ENCODE measurements around the gene TBX15. TPM values are rescaled to one million over a fixed set of nuclear protein-coding genes. Genes with fewer than 3 reads are reported as not detected.

Gene TBX15
- total RNA-seq, 1 donor from 2014 or later: not detected

DNA sequence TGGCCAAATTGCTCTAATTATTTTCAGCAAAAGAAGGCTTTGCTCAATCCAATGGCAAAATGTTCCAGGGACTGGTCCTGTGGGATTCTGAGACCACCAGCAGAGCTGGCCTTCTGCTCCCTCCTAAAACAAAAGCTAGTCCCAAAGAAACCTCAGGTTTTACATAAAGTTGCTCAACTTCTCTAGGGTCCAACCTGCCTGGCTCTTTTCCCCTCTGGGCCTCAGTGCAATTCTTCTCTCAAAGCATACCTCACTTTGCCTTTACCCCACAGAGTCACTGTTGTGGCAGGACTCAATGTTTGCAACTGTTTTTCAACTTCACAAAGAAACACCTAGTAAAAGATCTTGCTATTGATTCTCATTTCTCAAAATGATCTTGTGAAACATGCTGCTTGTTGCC, 39.8 kb downstream of the TBX15 start:
- no peak for DNase-seq
- intact Hi-C loops (cut with micrococcal nuclease): no loop called here
- Mint-ChIP-seq H3K4me1 (no peaks in the 10 kb centered on the region), H3K9me3 (no peaks in the 10 kb centered on the region), H3K4me3 (no peak overlapping the region), H3K27me3 (no peaks in the 10 kb centered on the region), H3K27ac (no peak overlapping the region), H3K36me3 (ENCODE audit: low read depth) (no peaks in the 10 kb centered on the region)

DNA sequence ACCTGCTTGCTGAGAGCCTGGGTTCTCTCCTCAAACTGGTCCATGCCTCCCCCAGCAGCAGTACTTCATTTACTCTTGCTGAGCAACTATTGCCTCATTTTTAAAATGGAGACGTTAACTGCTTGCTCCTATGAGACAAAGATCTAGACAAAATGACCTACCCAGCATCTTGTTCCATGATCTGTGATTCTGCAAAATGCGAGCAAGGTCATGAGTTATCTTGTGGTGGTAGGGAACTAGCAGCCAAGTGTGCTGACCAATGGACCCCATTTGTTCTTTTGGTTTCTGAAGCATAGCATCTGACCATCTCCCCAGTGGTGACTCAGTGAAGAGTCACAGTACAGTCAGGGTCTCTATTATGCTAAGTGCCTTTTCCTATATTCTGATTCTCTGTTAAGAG, 40.4 kb downstream of the TBX15 start:
- Mint-ChIP-seq H3K4me1 (no peaks in the 10 kb centered on the region), H3K27me3 (no peaks in the 10 kb centered on the region), H3K27ac (no peak overlapping the region), H3K9me3 (no peaks in the 10 kb centered on the region), H3K4me3 (no peak overlapping the region), H3K36me3 (ENCODE audit: low read depth) (no peaks in the 10 kb centered on the region)
- intact Hi-C loops (cut with micrococcal nuclease): no loop called here
- DNase-seq: no peak

DNA sequence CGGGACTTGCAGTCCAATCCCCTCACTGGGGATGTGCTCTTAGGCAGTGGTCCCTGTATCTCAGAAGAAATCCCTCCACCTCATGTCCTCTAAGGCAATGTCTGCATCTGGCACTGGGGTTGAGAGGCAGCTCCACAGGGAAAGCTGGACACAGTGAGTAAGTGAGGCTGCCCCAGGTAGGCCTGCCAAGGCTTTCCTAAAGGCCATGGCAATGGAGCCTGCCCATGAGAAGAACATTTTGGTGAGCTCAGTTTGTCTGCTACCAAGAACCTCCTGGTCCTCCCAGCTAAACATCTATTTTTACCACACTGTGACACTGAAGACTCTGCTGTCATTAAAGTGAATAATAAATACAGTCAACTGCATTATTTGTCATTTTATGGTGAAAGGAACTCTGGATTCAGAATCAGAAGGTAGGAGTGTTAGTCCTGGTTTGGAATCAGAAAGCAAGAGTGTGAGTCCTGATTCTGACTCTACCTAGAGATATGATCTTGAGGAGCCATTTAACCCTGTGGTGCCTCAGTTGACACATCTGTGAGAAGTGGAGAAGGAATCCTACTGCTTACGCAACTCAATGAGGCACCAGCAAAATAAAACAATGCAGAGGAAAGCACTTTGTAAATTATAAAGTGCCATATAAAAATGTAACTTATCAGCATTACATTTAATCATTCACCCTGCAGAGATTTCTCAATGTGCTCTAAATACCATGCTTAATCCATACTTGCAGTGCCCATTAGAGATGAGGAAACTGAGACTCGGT, 41.0 kb downstream of the TBX15 start:
- intact Hi-C loops (cut with micrococcal nuclease): no loop called here
- no peak for DNase-seq
- no peaks in the 10 kb centered on the region for H3K36me3 Mint-ChIP-seq (ENCODE audit: low read depth)
- H3K9me3 Mint-ChIP-seq: no peaks in the 10 kb centered on the region
- no peak overlapping the region for H3K27ac Mint-ChIP-seq
- H3K4me1 Mint-ChIP-seq: no peaks in the 10 kb centered on the region
- no peaks in the 10 kb centered on the region for H3K27me3 Mint-ChIP-seq
- no peak overlapping the region for H3K4me3 Mint-ChIP-seq

- no peak for DNase-seq
- H3K4me1 Mint-ChIP-seq: no peaks in the 10 kb centered on the region
- no peaks in the 10 kb centered on the region for H3K36me3 Mint-ChIP-seq (ENCODE audit: low read depth)
- H3K9me3 Mint-ChIP-seq: no peaks in the 10 kb centered on the region
- H3K27ac Mint-ChIP-seq: no peak overlapping the region
- H3K4me3 Mint-ChIP-seq: no peak overlapping the region
- intact Hi-C loops (cut with micrococcal nuclease): no loop called here
- H3K27me3 Mint-ChIP-seq: no peaks in the 10 kb centered on the region
Observed at GRCh38 chr1:118945489-118945888, 42.7 kb downstream of the TBX15 start.

GRCh38 chr1:118944546-118944945, 43.6 kb downstream of the TBX15 start:
- no peaks in the 10 kb centered on the region for H3K9me3 Mint-ChIP-seq
- H3K4me1 Mint-ChIP-seq: no peaks in the 10 kb centered on the region
- no peak overlapping the region for H3K27ac Mint-ChIP-seq
- H3K4me3 Mint-ChIP-seq: no peak overlapping the region
- H3K36me3 Mint-ChIP-seq (ENCODE audit: low read depth): no peaks in the 10 kb centered on the region
- H3K27me3 Mint-ChIP-seq: no peaks in the 10 kb centered on the region
- DNase-seq: no peak
- intact Hi-C loops (cut with micrococcal nuclease): no loop called here

DNA sequence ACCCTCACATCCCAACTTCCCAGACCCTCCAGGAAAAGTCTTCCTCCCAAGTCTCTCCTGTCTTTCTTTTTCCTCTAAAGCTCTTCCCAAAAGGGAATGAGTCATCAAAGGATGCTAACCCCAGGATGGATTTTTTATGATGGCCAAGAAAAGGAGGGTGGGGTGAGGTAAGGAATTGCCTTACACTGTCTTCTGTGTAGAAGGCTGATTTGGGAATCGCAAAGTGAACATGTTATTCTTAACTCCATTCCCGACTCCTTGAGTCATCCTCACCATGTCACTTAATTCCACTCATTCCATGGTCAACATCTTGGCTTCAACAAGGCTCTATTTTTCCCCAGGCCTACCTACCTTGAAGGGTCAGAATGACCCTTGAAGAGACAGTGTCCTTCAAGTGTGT, 44.0 kb downstream of the TBX15 start:
- no peaks in the 10 kb centered on the region for H3K4me1 Mint-ChIP-seq

GRCh38 chr1:118940957-118941356, 47.2 kb downstream of the TBX15 start:
- intact Hi-C loops (cut with micrococcal nuclease): no loop called here
- H3K27ac Mint-ChIP-seq: no peak overlapping the region
- H3K36me3 Mint-ChIP-seq (ENCODE audit: low read depth): no peaks in the 10 kb centered on the region
- DNase-seq: no peak
- H3K4me3 Mint-ChIP-seq: no peak overlapping the region
- no peaks in the 10 kb centered on the region for H3K9me3 Mint-ChIP-seq
- H3K27me3 Mint-ChIP-seq: no peaks in the 10 kb centered on the region
- no peaks in the 10 kb centered on the region for H3K4me1 Mint-ChIP-seq

More for the DNA sequence above, 44.0 kb downstream of the TBX15 start:
- Mint-ChIP-seq H3K4me3 (no peak overlapping the region), H3K36me3 (ENCODE audit: low read depth) (no peaks in the 10 kb centered on the region), H3K27ac (no peak overlapping the region), H3K9me3 (no peaks in the 10 kb centered on the region), H3K27me3 (no peaks in the 10 kb centered on the region)
- no peak for DNase-seq
- intact Hi-C loops (cut with micrococcal nuclease): no loop called here

GRCh38 chr1:118937413-118938072, 50.6 kb downstream of the TBX15 start:
- H3K27me3 Mint-ChIP-seq: no peaks in the 10 kb centered on the region
- H3K4me1 Mint-ChIP-seq: no peaks in the 10 kb centered on the region
- no peak overlapping the region for H3K27ac Mint-ChIP-seq
- H3K4me3 Mint-ChIP-seq: no peak overlapping the region
- H3K36me3 Mint-ChIP-seq (ENCODE audit: low read depth): no peaks in the 10 kb centered on the region
- no peaks in the 10 kb centered on the region for H3K9me3 Mint-ChIP-seq
- no peak for DNase-seq
- intact Hi-C loops (cut with micrococcal nuclease): no loop called here

GRCh38 chr1:118934706-118935105, 53.4 kb downstream of the TBX15 start:
- Mint-ChIP-seq H3K4me1 (no peaks in the 10 kb centered on the region), H3K9me3 (no peaks in the 10 kb centered on the region), H3K27me3 (no peaks in the 10 kb centered on the region), H3K36me3 (ENCODE audit: low read depth) (no peaks in the 10 kb centered on the region), H3K27ac (no peak overlapping the region), H3K4me3 (no peak overlapping the region)
- intact Hi-C loops (cut with micrococcal nuclease): no loop called here
- DNase-seq: no peak

- Mint-ChIP-seq H3K27ac (no peak overlapping the region), H3K4me1 (no peaks in the 10 kb centered on the region), H3K36me3 (ENCODE audit: low read depth) (no peaks in the 10 kb centered on the region), H3K4me3 (no peak overlapping the region), H3K27me3 (no peaks in the 10 kb centered on the region), H3K9me3 (no peaks in the 10 kb centered on the region)
- DNase-seq: no peak
- intact Hi-C loops (cut with micrococcal nuclease): no loop called here
Observed at GRCh38 chr1:118933051-118933781, 54.9 kb downstream of the TBX15 start.

- no peaks in the 10 kb centered on the region for H3K9me3 Mint-ChIP-seq
- H3K36me3 Mint-ChIP-seq (ENCODE audit: low read depth): no peaks in the 10 kb centered on the region
- DNase-seq: no peak
- no peaks in the 10 kb centered on the region for H3K27me3 Mint-ChIP-seq
- intact Hi-C loops (cut with micrococcal nuclease): no loop called here
- no peak overlapping the region for H3K27ac Mint-ChIP-seq
- H3K4me3 Mint-ChIP-seq: no peak overlapping the region
- H3K4me1 Mint-ChIP-seq: no peaks in the 10 kb centered on the region
Observed at GRCh38 chr1:118931876-118932275, 56.3 kb downstream of the TBX15 start.

DNA sequence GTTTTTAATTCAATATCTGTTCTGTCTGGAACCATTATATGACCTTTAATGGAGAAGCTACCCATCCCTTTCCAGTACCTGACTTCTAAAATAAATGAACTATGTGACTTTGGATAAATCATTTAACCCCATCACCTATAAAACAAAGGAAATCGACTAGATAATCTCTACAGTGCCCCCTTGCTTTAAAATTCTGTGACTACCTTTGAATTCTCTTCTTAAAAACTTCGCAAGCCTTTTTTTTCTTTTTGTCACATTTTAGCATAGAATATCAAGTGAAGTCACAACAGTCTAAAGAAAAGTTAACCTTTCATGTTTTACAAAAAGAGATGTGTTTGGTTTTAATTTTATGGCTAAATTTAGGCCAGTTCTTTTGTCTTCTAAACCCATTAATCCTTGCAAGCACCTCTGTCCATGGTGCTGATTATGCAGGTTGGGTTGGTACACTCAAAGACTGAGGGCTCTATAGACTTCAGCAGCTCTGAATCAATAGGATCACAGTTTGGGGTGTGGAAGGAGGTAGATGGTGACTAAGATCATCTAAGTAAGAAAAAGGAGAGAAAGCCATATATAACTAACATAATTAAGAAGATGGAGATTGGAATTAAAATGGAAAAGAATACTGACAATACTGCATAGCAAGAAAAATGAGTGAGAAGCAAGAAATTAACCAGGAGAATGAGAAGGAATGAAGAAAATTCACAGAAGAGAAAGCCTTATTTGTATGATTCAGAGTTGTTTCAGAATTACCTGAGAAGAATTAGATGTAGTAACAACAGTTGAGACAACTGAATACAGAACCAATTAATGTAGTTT, 59.2 kb downstream of the TBX15 start:
- H3K9me3 Mint-ChIP-seq: no peaks in the 10 kb centered on the region
- peak; percentile 61 for DNase-seq
- H3K4me3 Mint-ChIP-seq: no peak overlapping the region
- H3K27ac Mint-ChIP-seq: no peak overlapping the region
- H3K27me3 Mint-ChIP-seq: no peaks in the 10 kb centered on the region
- H3K36me3 Mint-ChIP-seq (ENCODE audit: low read depth): no peaks in the 10 kb centered on the region
- no peaks in the 10 kb centered on the region for H3K4me1 Mint-ChIP-seq
- intact Hi-C loops (cut with micrococcal nuclease): no loop called here

DNA sequence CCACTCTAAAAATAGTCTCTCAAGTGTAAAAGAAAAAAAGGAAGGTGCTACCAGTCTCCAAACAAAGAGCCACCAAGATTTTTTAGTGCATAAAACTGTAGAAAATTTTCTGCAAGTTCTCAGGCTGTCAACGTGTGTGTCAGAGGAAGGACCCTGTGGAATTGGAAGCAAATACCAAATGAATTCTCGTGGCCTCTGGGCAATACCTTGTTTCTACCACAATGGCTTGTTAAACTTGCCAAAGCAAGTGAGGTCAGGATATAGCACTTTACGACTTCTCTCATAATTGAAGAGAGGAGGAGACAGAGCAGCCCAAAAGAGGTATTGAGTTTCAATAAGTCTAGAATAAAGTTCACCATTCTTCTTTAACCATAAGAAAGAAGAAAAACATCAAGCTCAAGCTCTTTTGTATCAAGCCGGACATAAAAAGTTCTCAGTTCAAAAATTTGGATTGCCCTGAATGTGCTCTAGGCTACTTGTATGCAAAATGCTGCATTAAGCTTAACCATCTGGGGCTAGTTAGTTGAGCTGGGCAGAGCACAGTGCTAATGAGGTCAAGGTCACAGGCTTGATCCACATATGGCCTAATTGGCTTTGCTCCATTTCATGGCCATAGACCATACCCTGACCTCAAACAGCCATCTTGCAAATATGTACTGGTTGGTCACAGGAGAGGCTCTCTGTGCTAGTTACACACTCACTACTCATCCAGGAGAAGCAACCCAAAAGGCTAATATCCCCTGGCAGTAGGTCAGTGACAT, 60.5 kb downstream of the TBX15 start:
- DNase-seq: no peak
- no peaks in the 10 kb centered on the region for H3K36me3 Mint-ChIP-seq (ENCODE audit: low read depth)
- no peak overlapping the region for H3K27ac Mint-ChIP-seq
- H3K9me3 Mint-ChIP-seq: no peaks in the 10 kb centered on the region
- H3K4me3 Mint-ChIP-seq: no peak overlapping the region
- H3K4me1 Mint-ChIP-seq: no peaks in the 10 kb centered on the region
- intact Hi-C loops (cut with micrococcal nuclease): no loop called here
- no peaks in the 10 kb centered on the region for H3K27me3 Mint-ChIP-seq

Data from activated CD4-positive, alpha-beta T cell treated with anti-CD3 and anti-CD28 coated beads, Interleukin-2, amount 10 ng/mL, durations not matched to agents 24 days and 14 days (primary cell).